ENCODE measurements around the gene LRRTM2. TPM values are rescaled to one million over a fixed set of nuclear protein-coding genes. Genes with fewer than 3 reads are reported as not detected.

Gene LRRTM2
- total and polyA plus RNA-seq, 10 of the 15 experiments (the other 5 are each of a cell fraction or from before 2014, with no cell fraction given) = 0.04 to 0.14 (median 0.06) TPM; not detected in 2

DNA sequence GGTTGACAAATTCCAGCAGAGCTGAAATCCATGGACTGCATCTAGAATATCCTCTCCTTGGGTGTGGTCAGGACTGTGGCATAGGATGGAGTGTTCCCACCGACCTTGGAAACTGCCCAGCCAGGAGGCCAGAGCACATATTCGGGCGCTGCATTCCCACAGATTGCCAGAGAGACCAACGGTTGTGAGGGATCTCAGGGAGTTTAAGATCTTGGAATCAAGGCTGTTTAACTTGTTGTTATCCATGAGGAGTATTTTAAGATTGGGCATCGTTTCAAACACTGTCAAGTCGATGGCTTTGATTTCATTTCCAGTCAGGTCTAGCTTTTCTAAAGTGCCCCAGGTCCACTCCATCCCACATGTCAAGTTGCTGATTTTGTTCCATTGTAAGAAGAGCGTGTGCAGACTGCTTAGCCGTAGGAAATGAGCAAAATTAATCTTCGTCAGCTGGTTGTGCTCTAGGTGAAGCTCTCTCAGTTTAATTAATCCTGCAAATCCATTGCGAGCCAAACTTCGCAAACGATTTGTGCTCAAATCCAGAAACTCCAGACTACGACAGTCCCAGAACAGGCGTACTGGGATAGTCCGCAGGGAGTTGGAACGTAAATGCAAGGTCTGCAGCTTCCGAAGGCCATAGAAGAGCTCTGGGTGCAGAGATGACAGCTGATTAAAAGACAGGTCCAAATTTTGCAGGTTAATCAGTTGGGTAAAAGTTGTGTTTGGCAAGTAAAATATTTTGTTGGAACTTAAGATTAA lies 1.5 kb downstream of the LRRTM2 start (continued):
- TF ChIP-seq NFXL1 (IDR thresholded peaks at IDR 0.05; ENCODE audit: borderline replicate concordance) = no peak

DNA sequence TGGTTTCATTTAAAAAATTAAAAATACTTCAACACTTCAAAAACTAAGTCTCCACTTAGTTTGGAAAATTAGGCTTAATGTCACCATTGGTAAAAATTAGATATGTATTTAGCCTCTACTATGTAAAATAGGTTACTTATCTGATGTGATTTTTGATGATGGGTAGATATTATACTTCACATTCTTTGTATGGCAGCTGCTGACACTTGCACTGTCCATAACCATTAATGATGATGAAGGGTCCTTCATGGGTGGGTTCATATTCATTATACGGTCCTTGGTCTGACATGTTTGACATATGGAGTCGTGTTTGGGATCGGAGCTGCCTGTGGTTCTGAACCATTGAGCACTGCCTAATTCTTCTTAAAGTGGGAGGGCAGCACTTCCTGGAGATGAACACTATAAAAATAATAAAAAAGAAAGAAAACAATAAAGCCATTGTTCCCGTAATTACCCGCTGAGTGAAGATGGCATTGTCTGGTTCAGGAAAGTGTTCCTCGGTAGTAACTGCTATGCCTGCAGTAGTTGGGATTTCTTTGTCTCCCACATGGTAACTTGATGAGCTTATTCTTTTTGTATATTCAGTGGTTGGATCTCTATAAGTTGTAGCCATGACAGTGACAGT lies 2.2 kb downstream of the LRRTM2 start:
- ChIA-PET RAD21 (ENCODE audit: unreplicated experiment) (no interaction called here), CTCF (interaction anchor here (0.7 to 1.3 kb wide), 2 partner anchors 47 to 300 kb away, joined by 3 read pairs; no protein-coding TSS in a partner anchor), SMC1A (ENCODE audit: uncharacterized antibody, unreplicated experiment) (interaction anchor here (0.7 to 0.8 kb wide), 2 partner anchors 11 to 244 kb away, joined by 3 read pairs; no protein-coding TSS in a partner anchor), POLR2A (interaction anchor here (0.5 kb wide), 1 partner anchor 396 kb away, joined by 3 read pairs; no protein-coding TSS in a partner anchor)
- FAIRE-seq (no peak), ATAC-seq (no peak), DNase-seq (ENCODE audit: low read depth, low spot score) (no peak)
- intact Hi-C loops (cut with micrococcal nuclease; ENCODE audit: unreplicated experiment) (no loop called here), in situ Hi-C loops (cut with MboI) (no loop called here)
- Histone ChIP-seq H3K27me3 (replicated peaks in 1 of 2; ENCODE audit: control insufficient read depth in 2 of 2, insufficient read depth in 2 of 2, low read length in 1 of 2) (no peaks in the 10 kb centered on the region), H3K27ac (ENCODE audit: control insufficient read depth, insufficient read depth) (no peak overlapping the region), H2AFZ (ENCODE audit: control insufficient read depth, low read depth, low read length) (no peak overlapping the region), H4K20me1 (ENCODE audit: control insufficient read depth, insufficient read depth) (no peaks in the 10 kb centered on the region), H3K9ac (ENCODE audit: control insufficient read depth, insufficient read depth, low read length) (no peak overlapping the region), H3K4me1 (ENCODE audit: control insufficient read depth, insufficient read depth, low read length) (no peaks in the 10 kb centered on the region), H3K79me2 (ENCODE audit: control insufficient read depth, insufficient read depth, low read length) (no peaks in the 10 kb centered on the region; the same call in 1 of the 2 replicates), H3K36me3 (ENCODE audit: control insufficient read depth in 2 of 2, insufficient read depth in 2 of 2, low read length in 1 of 2) (no peaks in the 10 kb centered on the region), H3K9me3 (replicated peaks; ENCODE audit: control insufficient read depth, insufficient read depth, low read length) (no peaks in the 10 kb centered on the region), H3K4me3 (no peak overlapping the region), H3K4me2 (ENCODE audit: control insufficient read depth, insufficient read depth) (no peak overlapping the region)
- no TSS peak for BruUV-seq (replicated peaks)
- no peak for TF ChIP-seq KDM1A (IDR thresholded peaks at IDR 0.05; ENCODE audit: borderline replicate concordance)
- TF ChIP-seq, protein P1, sequence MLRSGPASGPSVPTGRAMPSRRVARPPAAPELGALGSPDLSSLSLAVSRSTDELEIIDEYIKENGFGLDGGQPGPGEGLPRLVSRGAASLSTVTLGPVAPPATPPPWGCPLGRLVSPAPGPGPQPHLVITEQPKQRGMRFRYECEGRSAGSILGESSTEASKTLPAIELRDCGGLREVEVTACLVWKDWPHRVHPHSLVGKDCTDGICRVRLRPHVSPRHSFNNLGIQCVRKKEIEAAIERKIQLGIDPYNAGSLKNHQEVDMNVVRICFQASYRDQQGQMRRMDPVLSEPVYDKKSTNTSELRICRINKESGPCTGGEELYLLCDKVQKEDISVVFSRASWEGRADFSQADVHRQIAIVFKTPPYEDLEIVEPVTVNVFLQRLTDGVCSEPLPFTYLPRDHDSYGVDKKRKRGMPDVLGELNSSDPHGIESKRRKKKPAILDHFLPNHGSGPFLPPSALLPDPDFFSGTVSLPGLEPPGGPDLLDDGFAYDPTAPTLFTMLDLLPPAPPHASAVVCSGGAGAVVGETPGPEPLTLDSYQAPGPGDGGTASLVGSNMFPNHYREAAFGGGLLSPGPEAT (IDR thresholded peaks at IDR 0.05; ENCODE audit: low read depth) = no peak
- no peak for TF ChIP-seq SMAD5 (IDR thresholded peaks at IDR 0.05; ENCODE audit: low read depth)
- TF ChIP-seq TCF12 (IDR thresholded peaks at IDR 0.05; ENCODE audit: low read depth, low read length) = no peak
- no peak for TF ChIP-seq ZNF207 (IDR thresholded peaks at IDR 0.05; ENCODE audit: borderline replicate concordance)
- no peak for TF ChIP-seq ETV6 (conservative IDR thresholded peaks at IDR 0.05 in 1 of 2, IDR thresholded peaks at IDR 0.05 in 1 of 2; ENCODE audit: borderline replicate concordance in 1 of 2, low read depth in 1 of 2)
- TF ChIP-seq SMARCA5 (IDR thresholded peaks at IDR 0.05) = no peak
- no peak for TF ChIP-seq CBX3 (IDR thresholded peaks at IDR 0.05; ENCODE audit: borderline replicate concordance, low read depth)
- TF ChIP-seq MEF2B (IDR thresholded peaks at IDR 0.05; ENCODE audit: partially characterized antibody, poor library complexity, severe bottlenecking) = no peak
- no peak for TF ChIP-seq POLR2AphosphoS2 (IDR thresholded peaks at IDR 0.05; ENCODE audit: low read depth, low read length)
- no peak for TF ChIP-seq CREM (IDR thresholded peaks at IDR 0.05; ENCODE audit: low read depth)
- TF ChIP-seq, protein P2, sequence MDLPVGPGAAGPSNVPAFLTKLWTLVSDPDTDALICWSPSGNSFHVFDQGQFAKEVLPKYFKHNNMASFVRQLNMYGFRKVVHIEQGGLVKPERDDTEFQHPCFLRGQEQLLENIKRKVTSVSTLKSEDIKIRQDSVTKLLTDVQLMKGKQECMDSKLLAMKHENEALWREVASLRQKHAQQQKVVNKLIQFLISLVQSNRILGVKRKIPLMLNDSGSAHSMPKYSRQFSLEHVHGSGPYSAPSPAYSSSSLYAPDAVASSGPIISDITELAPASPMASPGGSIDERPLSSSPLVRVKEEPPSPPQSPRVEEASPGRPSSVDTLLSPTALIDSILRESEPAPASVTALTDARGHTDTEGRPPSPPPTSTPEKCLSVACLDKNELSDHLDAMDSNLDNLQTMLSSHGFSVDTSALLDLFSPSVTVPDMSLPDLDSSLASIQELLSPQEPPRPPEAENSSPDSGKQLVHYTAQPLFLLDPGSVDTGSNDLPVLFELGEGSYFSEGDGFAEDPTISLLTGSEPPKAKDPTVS (IDR thresholded peaks at IDR 0.05; ENCODE audit: low read depth, low read length) = no peak
- no peak for TF ChIP-seq RBBP5 (conservative IDR thresholded peaks at IDR 0.05)
- 98% methylated on average over 6 of the region's 6 CpGs for WGBS (ENCODE audit: insufficient coverage, insufficient replicate concordance, low lambda C conversion rate, missing lambda C conversion rate)

Data from GM12878 (cell line).